Endothelial cell of umbilical vein (primary cell): ENCODE results near the gene DESI1. TPM values are rescaled to one million over a fixed set of nuclear protein-coding genes. Genes with fewer than 3 reads are reported as not detected.
"Not testable (repeated sequence)": the region's sequence is repeated elsewhere in the genome, so short reads cannot be mapped to it uniquely, and the experiment has no call there.

ENCODE experiments used
- BruUV-seq: library from RNA; stranded (reverse); fragments of 400-500 nt; replicated peaks from 2 replicates; lab custom pipeline; 2021; lab: Mats Ljungman, UMichigan
- CTCF ChIA-PET: fragments of 300-600, 350-600 bp; sonication (Branson Sonifier 250); formaldehyde crosslinking; loops from one replicate; lab custom pipeline; 2021; ENCODE audit warnings: antibody characterized with exemption, inconsistent platforms; lab: Charles Lee
- POLR2A ChIA-PET: fragments of 300-600, 350-600 bp; sonication (Branson Sonifier 250); formaldehyde crosslinking; loops from one replicate; lab custom pipeline; 2021; ENCODE audit warnings: antibody characterized with exemption, inconsistent platforms; lab: Charles Lee
- DNase-seq: peaks from one replicate; pipeline ENCODE4 v3.0.0-alpha.2; 2011; ENCODE audit warnings: low read depth, low spot score
- FAIRE-seq: peaks from 2 replicates; lab custom pipeline; 2011; peaks lifted over from hg19 to GRCh38; lab: Jason Lieb, UNC
- H2AFZ ChIP-seq: 2 replicates; pipeline ENCODE4 v1.6.0; 2012; ENCODE audit warnings: low read depth, low read length, control low read depth, inconsistent platforms
- H3K27ac ChIP-seq: 2 replicates; pipeline ENCODE4 v1.5.1; 2011; ENCODE audit warnings: low read depth, mild to moderate bottlenecking, control low read depth, low read length, moderate library complexity; ENCODE audit not compliant: insufficient read depth
- H3K27me3 ChIP-seq, 2 experiments: 2 replicates each; pipeline versions ENCODE4 v1.6.0 to v1.6.1; 2011; ENCODE audit warnings: low read length in 2 of 2, mixed read lengths in 1 of 2; ENCODE audit not compliant: control insufficient read depth in 2 of 2, insufficient read depth in 2 of 2
- H3K36me3 ChIP-seq, 2 experiments: 2 replicates in 1 of 2; 3 replicates in 1 of 2; pipeline ENCODE4 v1.5.1; 2011; ENCODE audit warnings: low read length in 2 of 2, mild to moderate bottlenecking in 1 of 2, moderate library complexity in 1 of 2; ENCODE audit not compliant: control insufficient read depth in 2 of 2, insufficient read depth in 2 of 2; ENCODE audit errors: extremely low read depth in 1 of 2
- H3K4me1 ChIP-seq: 3 replicates; pipeline ENCODE4 v1.5.1; 2011; ENCODE audit warnings: mild to moderate bottlenecking, low read length; ENCODE audit not compliant: control insufficient read depth, insufficient read depth; ENCODE audit errors: extremely low read depth
- H3K4me2 ChIP-seq: 2 replicates; pipeline ENCODE4 v1.6.1; 2011; ENCODE audit warnings: low read length, control low read depth, mixed read lengths; ENCODE audit not compliant: insufficient read depth
- H3K4me3 ChIP-seq, 3 experiments: fragments of 200-600 bp in 1 of 3; sonication (generic), shearing (Covaris generic) in 1 of 3; replicated peaks in 1 of 3; 2 replicates each; pipeline ENCODE4 v1.5.1; 2011 to 2016; ENCODE audit warnings: control low read depth in 3 of 3, low read length in 3 of 3, mild to moderate bottlenecking in 2 of 3, inconsistent platforms in 1 of 3, low read depth in 1 of 3, moderate library complexity in 1 of 3; ENCODE audit not compliant: insufficient read depth in 1 of 3
- H3K79me2 ChIP-seq: 2 replicates; pipeline ENCODE4 v1.6.0; 2012; ENCODE audit warnings: low read length, inconsistent platforms; ENCODE audit not compliant: control insufficient read depth, insufficient read depth
- H3K9ac ChIP-seq: replicated peaks from 2 replicates; pipeline ENCODE3; 2011; ENCODE audit warnings: low read length, control low read depth; ENCODE audit not compliant: insufficient read depth; ENCODE audit errors: extremely low read depth
- H3K9me1 ChIP-seq: replicated peaks from 3 replicates; pipeline ENCODE4 v1.6.0; 2011; ENCODE audit warnings: mild to moderate bottlenecking, low read length; ENCODE audit not compliant: control insufficient read depth, insufficient read depth; ENCODE audit errors: extremely low read depth
- H3K9me3 ChIP-seq: replicated peaks from 2 replicates; pipeline ENCODE4 v1.5.1; 2012; ENCODE audit warnings: low read length, inconsistent platforms; ENCODE audit not compliant: control insufficient read depth, insufficient read depth
- H4K20me1 ChIP-seq: replicated peaks from 2 replicates; pipeline ENCODE3; 2011; ENCODE audit warnings: mild to moderate bottlenecking, low read length; ENCODE audit not compliant: control insufficient read depth, insufficient read depth; ENCODE audit errors: extremely low read depth
- CTCF ChIP-seq, 2 donors: IDR thresholded peaks; 1 replicate in 1 of 2; 2 replicates in 1 of 2; pipeline ENCODE4 v1.5.1; 2011; ENCODE audit warnings: low read length in 2 of 2, mild to moderate bottlenecking in 2 of 2, moderate library complexity in 2 of 2, control low read depth in 1 of 2, inconsistent platforms in 1 of 2, low read depth in 1 of 2; ENCODE audit not compliant: insufficient read depth in 1 of 2; ENCODE audit errors: extremely low read depth in 1 of 2
- EZH2 ChIP-seq: IDR thresholded peaks from 2 replicates; pipeline ENCODE4 v1.6.1; 2012; ENCODE audit warnings: borderline replicate concordance, low read depth, mild to moderate bottlenecking, moderate library complexity, low read length, inconsistent platforms; ENCODE audit not compliant: severe bottlenecking
- FOS ChIP-seq: IDR thresholded peaks from 2 replicates; pipeline ENCODE4 v1.6.1; 2011; ENCODE audit warnings: mild to moderate bottlenecking, low read length, moderate library complexity, borderline replicate concordance; ENCODE audit not compliant: insufficient read depth
- GATA2 ChIP-seq: IDR thresholded peaks from 2 replicates; pipeline ENCODE4 v1.7.0; 2011; ENCODE audit warnings: low read depth, mild to moderate bottlenecking, moderate library complexity, mixed read lengths, low read length; ENCODE audit not compliant: insufficient read length, insufficient read depth
- JUN ChIP-seq: IDR thresholded peaks from 2 replicates; pipeline ENCODE4 v1.6.1; 2011; ENCODE audit warnings: borderline replicate concordance, low read depth; ENCODE audit not compliant: insufficient read length, insufficient read depth
- MAX ChIP-seq: IDR thresholded peaks from 2 replicates; pipeline ENCODE4 v1.6.1; 2011; ENCODE audit not compliant: insufficient read depth, insufficient read length
- MYC ChIP-seq: IDR thresholded peaks from one replicate; pipeline ENCODE4 v1.6.1; 2011; ENCODE audit warnings: mild to moderate bottlenecking, low read depth, low read length
- POLR2A ChIP-seq: IDR thresholded peaks from 2 replicates; pipeline ENCODE4 v1.6.1; 2012; ENCODE audit warnings: low read depth, mild to moderate bottlenecking, control low read depth, low read length
- POLR2AphosphoS5 ChIP-seq: IDR thresholded peaks from 2 replicates; pipeline ENCODE4 v1.6.1; 2012; ENCODE audit warnings: low read depth, mild to moderate bottlenecking, control low read depth, low read length, moderate library complexity; ENCODE audit not compliant: insufficient read depth
- dilution Hi-C: fragments of 300-500 bp; cut with MboI; formaldehyde crosslinking; loops from one replicate; pipeline ENCODE4 v1.15.0; 2019; ENCODE audit warnings: low sequenced_read_pairs; ENCODE audit not compliant: extremely low pct_ligation_motif_present
- intact Hi-C: fragments of 100-400 bp; cut with micrococcal nuclease; formaldehyde crosslinking; loops from one replicate; pipeline ENCODE4 v1.10.0; 2022
- polyA plus RNA-seq, 4 experiments: library from polyadenylated mRNA; depleted of rRNA in 3 of 4; stranded (reverse) in 3 of 4; unstranded in 1 of 4; fragments of >200 nt; gene quantifications; 2 replicates each; pipeline versions ENCODE4 v1.2.1 to v1.2.3, GENCODE V29; 2011 to 2012; ENCODE audit warnings: missing spikeins in 1 of 4
- total RNA-seq: library from RNA; stranded (reverse); gene quantifications from 2 replicates; pipeline ENCODE4 v1.2.3, GENCODE V29; 2021

Gene DESI1
- total and polyA plus RNA-seq, 2 donors (not counting 3 experiments of a cell fraction or from before 2014, with no cell fraction given): 36.8 to 59.1 TPM

GRCh38 chr22:41631115-41631514 is 10.3 kb upstream of the DESI1 start:
- DNase-seq, H3K9me3 ChIP-seq, H2AFZ ChIP-seq, H3K27me3 ChIP-seq, POLR2A ChIA-PET, H3K4me2 ChIP-seq, FAIRE-seq, BruUV-seq, H3K4me3 ChIP-seq, H4K20me1 ChIP-seq, dilution Hi-C loops, H3K9ac ChIP-seq, H3K27ac ChIP-seq, CTCF ChIA-PET, H3K9me1 ChIP-seq, H3K4me1 ChIP-seq, intact Hi-C loops: not testable (repeated sequence)
- Histone ChIP-seq H3K79me2 (peaks cover 32% of the 10 kb centered on the region), H3K36me3 (peaks cover 6 to 18% of the 10 kb centered on the region in 2 experiments)

GRCh38 chr22:41625577-41625976 is 4.7 kb upstream of the DESI1 start:
- Histone ChIP-seq H3K9me3 (no peaks in the 10 kb centered on the region), H3K4me3 (no peak overlapping the region), H3K79me2 (peaks cover 55% of the 10 kb centered on the region), H3K36me3 (peaks cover 9 to 14% of the 10 kb centered on the region in 2 experiments), H3K9ac (no peak overlapping the region), H3K27me3 (no peaks in the 10 kb centered on the region), H4K20me1 (no peaks in the 10 kb centered on the region), H3K4me2 (no peak overlapping the region), H2AFZ (no peak overlapping the region), H3K9me1 (no peaks in the 10 kb centered on the region), H3K27ac (no peak overlapping the region), H3K4me1 (peaks cover 7% of the 10 kb centered on the region)
- no peak for DNase-seq
- dilution Hi-C loops (no loop called here), intact Hi-C loops (no loop called here)
- TF ChIP-seq FOS: no peak
- TF ChIP-seq CTCF (IDR thresholded peaks at IDR 0.05; ENCODE audit: extremely low read depth in 1 of 2, insufficient read depth in 1 of 2, low read depth in 1 of 2, low read length in 2 of 2): no peak
- TF ChIP-seq JUN: no peak
- TF ChIP-seq EZH2: no peak
- no peak for TF ChIP-seq POLR2A
- TF ChIP-seq MAX: no peak
- TF ChIP-seq GATA2: no peak
- TF ChIP-seq POLR2AphosphoS5: no peak
- TF ChIP-seq MYC: no peak
- ChIA-PET POLR2A (no interaction called here), CTCF (interaction anchor here (0.7 kb wide), 1 partner anchor 82 kb away, joined by 3 read pairs; no protein-coding TSS in a partner anchor)
- BruUV-seq: no TSS peak
- FAIRE-seq: no peak
